Panc1 (cell line): ENCODE measurements around the gene CCL25. TPM values are rescaled to one million over a fixed set of nuclear protein-coding genes. Genes with fewer than 3 reads are reported as not detected.

Experiments used
- ATAC-seq: fragments of 200-7000 bp; cut with Tn5 transposase; 2 replicates; pipeline ENCODE4 v1.9.1; 2020; ENCODE audit warnings: mild to moderate bottlenecking, moderate library complexity
- BruUV-seq: library from RNA; stranded (reverse); fragments of 400-500 nt; replicated peaks from 2 replicates; lab custom pipeline; 2021; lab: Mats Ljungman, UMichigan
- CTCF ChIA-PET: fragments of 300-600 bp; sonication (Branson Sonifier 250); formaldehyde crosslinking; loops from one replicate; lab custom pipeline; 2022; ENCODE audit warnings: antibody characterized with exemption; lab: Charles Lee
- POLR2A ChIA-PET: fragments of 300-600 bp; sonication (Branson Sonifier 250); formaldehyde crosslinking; loops from one replicate; lab custom pipeline; 2022; ENCODE audit warnings: antibody characterized with exemption; lab: Charles Lee
- DNase-seq: peaks from one replicate; pipeline ENCODE4 v3.0.0-alpha.2; 2010; ENCODE audit warnings: low read depth, low spot score
- H3K27ac ChIP-seq: 2 replicates; pipeline ENCODE4 v1.5.1; 2011; ENCODE audit warnings: mild to moderate bottlenecking, low read length, inconsistent platforms
- H3K27me3 ChIP-seq: fragments of 200-500 bp; sonication (Bioruptor generic); 2 replicates; pipeline ENCODE4 v1.6.0; 2014; ENCODE audit warnings: low read length, inconsistent platforms; ENCODE audit not compliant: control insufficient read depth, insufficient read depth
- H3K36me3 ChIP-seq: fragments of 200-500 bp; sonication (Bioruptor generic); 2 replicates; pipeline ENCODE4 v1.5.1; 2014; ENCODE audit warnings: inconsistent platforms, mild to moderate bottlenecking, low read length, moderate library complexity; ENCODE audit not compliant: control insufficient read depth, insufficient read depth
- H3K4me1 ChIP-seq: 2 replicates; pipeline ENCODE4 v1.5.1; 2011; ENCODE audit warnings: inconsistent platforms, mild to moderate bottlenecking, low read length, moderate library complexity; ENCODE audit not compliant: control insufficient read depth, insufficient read depth
- H3K4me3 ChIP-seq, 2 experiments: 2 replicates each; pipeline ENCODE4 v1.5.1; 2011 to 2012; ENCODE audit warnings: low read depth in 2 of 2, low read length in 2 of 2, mild to moderate bottlenecking in 2 of 2, inconsistent platforms in 1 of 2, moderate library complexity in 1 of 2
- H3K9me3 ChIP-seq: fragments of 200-500 bp; sonication (Bioruptor generic); 2 replicates; pipeline ENCODE4 v1.5.1; 2014; ENCODE audit warnings: low read depth, mild to moderate bottlenecking, inconsistent platforms, low read length, moderate library complexity; ENCODE audit not compliant: control insufficient read depth, insufficient read depth
- POLR2AphosphoS5 ChIP-seq: IDR thresholded peaks from 2 replicates; pipeline ENCODE4 v1.6.1; 2012; ENCODE audit warnings: mild to moderate bottlenecking, low read depth, low read length, moderate library complexity
- SIN3A ChIP-seq: IDR thresholded peaks from 2 replicates; pipeline ENCODE4 v1.6.1; 2012; ENCODE audit warnings: low read depth, mild to moderate bottlenecking, low read length, moderate library complexity, borderline replicate concordance; ENCODE audit not compliant: insufficient read depth
- TCF7L2 ChIP-seq: IDR thresholded peaks from 2 replicates; pipeline ENCODE4 v1.6.1; 2011; ENCODE audit warnings: mild to moderate bottlenecking, low read depth, low read length, inconsistent platforms
- in situ Hi-C: cut with HindIII; loops from 2 replicates; pipeline ENCODE4 v1.10.0; 2016; ENCODE audit warnings: low sequenced_read_pairs, low pct_unique_long_range_greater_than_20kb
- intact Hi-C: fragments of 100-400 bp; cut with micrococcal nuclease; formaldehyde crosslinking; loops from one replicate; pipeline ENCODE4 v1.10.0; 2022; ENCODE audit not compliant: unreplicated experiment
- total RNA-seq: library from RNA; stranded (reverse); gene quantifications from one replicate; pipeline ENCODE4 v1.2.1, GENCODE V29; 2021; ENCODE audit not compliant: unreplicated experiment
- TF ChIP-seq, protein P1 (sequence below), 2 experiments: IDR thresholded peaks; 2 replicates each; pipeline ENCODE4 v1.6.1; 2011 to 2012; ENCODE audit warnings: low read depth in 2 of 2, control low read depth in 1 of 2, low read length in 1 of 2, mild to moderate bottlenecking in 1 of 2, moderate library complexity in 1 of 2; ENCODE audit not compliant: insufficient read depth in 1 of 2
- TF ChIP-seq, protein P2 (sequence below): fragments of 450-650 bp; IDR thresholded peaks from 2 replicates; pipeline ENCODE4 v1.5.1; 2017; ENCODE audit warnings: mild to moderate bottlenecking

Gene CCL25
- total RNA-seq, 1 experiment from 2014 or later, result not detected

DNA sequence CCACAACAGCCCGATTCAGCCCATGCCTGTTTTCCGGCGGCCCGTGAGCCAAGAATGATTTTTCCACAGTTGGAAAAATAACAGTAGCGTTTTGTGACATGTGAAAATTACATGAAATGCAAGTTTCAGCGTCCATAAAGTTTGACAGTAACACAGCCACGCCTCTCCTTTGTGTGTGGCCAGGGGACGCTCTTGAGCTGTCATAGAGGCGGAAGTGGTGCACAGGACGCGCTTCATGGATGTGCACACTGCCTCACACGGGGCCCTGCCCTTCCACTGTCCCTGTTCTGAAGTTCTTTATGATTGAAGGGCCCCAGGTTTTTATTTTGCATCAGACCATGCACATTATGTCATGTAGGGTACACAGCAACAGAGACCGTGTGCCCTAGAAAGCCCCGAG is 34.8 kb upstream of the CCL25 start:
- no peak overlapping the region for H3K27ac ChIP-seq
- TF ChIP-seq, protein P1, sequence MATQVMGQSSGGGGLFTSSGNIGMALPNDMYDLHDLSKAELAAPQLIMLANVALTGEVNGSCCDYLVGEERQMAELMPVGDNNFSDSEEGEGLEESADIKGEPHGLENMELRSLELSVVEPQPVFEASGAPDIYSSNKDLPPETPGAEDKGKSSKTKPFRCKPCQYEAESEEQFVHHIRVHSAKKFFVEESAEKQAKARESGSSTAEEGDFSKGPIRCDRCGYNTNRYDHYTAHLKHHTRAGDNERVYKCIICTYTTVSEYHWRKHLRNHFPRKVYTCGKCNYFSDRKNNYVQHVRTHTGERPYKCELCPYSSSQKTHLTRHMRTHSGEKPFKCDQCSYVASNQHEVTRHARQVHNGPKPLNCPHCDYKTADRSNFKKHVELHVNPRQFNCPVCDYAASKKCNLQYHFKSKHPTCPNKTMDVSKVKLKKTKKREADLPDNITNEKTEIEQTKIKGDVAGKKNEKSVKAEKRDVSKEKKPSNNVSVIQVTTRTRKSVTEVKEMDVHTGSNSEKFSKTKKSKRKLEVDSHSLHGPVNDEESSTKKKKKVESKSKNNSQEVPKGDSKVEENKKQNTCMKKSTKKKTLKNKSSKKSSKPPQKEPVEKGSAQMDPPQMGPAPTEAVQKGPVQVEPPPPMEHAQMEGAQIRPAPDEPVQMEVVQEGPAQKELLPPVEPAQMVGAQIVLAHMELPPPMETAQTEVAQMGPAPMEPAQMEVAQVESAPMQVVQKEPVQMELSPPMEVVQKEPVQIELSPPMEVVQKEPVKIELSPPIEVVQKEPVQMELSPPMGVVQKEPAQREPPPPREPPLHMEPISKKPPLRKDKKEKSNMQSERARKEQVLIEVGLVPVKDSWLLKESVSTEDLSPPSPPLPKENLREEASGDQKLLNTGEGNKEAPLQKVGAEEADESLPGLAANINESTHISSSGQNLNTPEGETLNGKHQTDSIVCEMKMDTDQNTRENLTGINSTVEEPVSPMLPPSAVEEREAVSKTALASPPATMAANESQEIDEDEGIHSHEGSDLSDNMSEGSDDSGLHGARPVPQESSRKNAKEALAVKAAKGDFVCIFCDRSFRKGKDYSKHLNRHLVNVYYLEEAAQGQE (IDR thresholded peaks at IDR 0.05; ENCODE audit: insufficient read depth in 1 of 2, low read depth in 2 of 2, low read length in 1 of 2), result no peak
- TF ChIP-seq, protein P2, sequence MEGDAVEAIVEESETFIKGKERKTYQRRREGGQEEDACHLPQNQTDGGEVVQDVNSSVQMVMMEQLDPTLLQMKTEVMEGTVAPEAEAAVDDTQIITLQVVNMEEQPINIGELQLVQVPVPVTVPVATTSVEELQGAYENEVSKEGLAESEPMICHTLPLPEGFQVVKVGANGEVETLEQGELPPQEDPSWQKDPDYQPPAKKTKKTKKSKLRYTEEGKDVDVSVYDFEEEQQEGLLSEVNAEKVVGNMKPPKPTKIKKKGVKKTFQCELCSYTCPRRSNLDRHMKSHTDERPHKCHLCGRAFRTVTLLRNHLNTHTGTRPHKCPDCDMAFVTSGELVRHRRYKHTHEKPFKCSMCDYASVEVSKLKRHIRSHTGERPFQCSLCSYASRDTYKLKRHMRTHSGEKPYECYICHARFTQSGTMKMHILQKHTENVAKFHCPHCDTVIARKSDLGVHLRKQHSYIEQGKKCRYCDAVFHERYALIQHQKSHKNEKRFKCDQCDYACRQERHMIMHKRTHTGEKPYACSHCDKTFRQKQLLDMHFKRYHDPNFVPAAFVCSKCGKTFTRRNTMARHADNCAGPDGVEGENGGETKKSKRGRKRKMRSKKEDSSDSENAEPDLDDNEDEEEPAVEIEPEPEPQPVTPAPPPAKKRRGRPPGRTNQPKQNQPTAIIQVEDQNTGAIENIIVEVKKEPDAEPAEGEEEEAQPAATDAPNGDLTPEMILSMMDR, result no peak
- no peak for TF ChIP-seq SIN3A
- no peak for TF ChIP-seq POLR2AphosphoS5
- no peak for TF ChIP-seq TCF7L2
- no TSS peak for BruUV-seq
- H3K27me3 ChIP-seq, result no peaks in the 10 kb centered on the region
- H3K4me1 ChIP-seq, result no peaks in the 10 kb centered on the region
- H3K9me3 ChIP-seq, result no peaks in the 10 kb centered on the region
- CTCF ChIA-PET, result interaction anchor here (0.6 kb wide), 1 partner anchor 569 kb away, joined by 4 read pairs; no protein-coding TSS in a partner anchor
- DNase-seq, result no peak
- in situ Hi-C loops (no loop called here), intact Hi-C loops (no loop called here)
- H3K4me3 ChIP-seq, result no peak overlapping the region
- no peak for ATAC-seq
- POLR2A ChIA-PET, result no interaction called here
- no peaks in the 10 kb centered on the region for H3K36me3 ChIP-seq

DNA sequence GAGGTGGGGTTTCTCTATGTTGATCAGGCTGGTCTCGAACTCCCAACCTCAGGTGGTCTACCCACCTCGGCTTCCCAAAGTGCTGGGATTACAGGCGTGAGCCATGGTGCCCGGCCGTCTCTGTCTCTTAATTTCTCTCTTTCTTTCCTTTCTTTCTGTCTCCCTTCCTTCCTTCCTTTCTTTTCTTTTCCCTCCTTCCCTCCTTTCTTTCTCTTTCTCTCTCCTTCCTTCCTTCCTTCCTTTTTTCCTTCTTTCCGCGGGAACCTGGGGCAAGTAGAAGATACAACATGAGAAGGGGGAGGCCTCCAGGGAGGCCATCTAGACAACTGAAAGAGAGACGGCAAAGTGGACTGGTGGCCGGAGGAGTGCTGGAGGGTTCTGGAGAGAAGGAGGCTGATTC is 31.9 kb upstream of the CCL25 start:
- no peak overlapping the region for H3K27ac ChIP-seq
- ATAC-seq (no peak), DNase-seq (no peak)
- CTCF ChIA-PET, result interaction anchor here (0.7 kb wide), 1 partner anchor 348 kb away, joined by 7 read pairs; no protein-coding TSS in a partner anchor
- in situ Hi-C loops (no loop called here), intact Hi-C loops (no loop called here)
- no peaks in the 10 kb centered on the region for H3K27me3 ChIP-seq
- H3K9me3 ChIP-seq, result no peaks in the 10 kb centered on the region
- BruUV-seq, result no TSS peak
- no peaks in the 10 kb centered on the region for H3K36me3 ChIP-seq
- H3K4me1 ChIP-seq, result no peaks in the 10 kb centered on the region
- POLR2A ChIA-PET, result no interaction called here
- TF ChIP-seq, protein P1 (IDR thresholded peaks at IDR 0.05; ENCODE audit: insufficient read depth in 1 of 2, low read depth in 2 of 2, low read length in 1 of 2), result no peak
- TF ChIP-seq POLR2AphosphoS5, result no peak
- no peak for TF ChIP-seq TCF7L2
- no peak for TF ChIP-seq SIN3A
- TF ChIP-seq, protein P2, result no peak
- no peak overlapping the region for H3K4me3 ChIP-seq
